Loucy (cell line): ENCODE results near the gene ETS1.

Experiments
- H2AFZ ChIP-seq: fragments of 200-600 bp; sonication (generic); 2 replicates; pipeline ENCODE4 v1.6.0; 2016; ENCODE audit warnings: antibody characterized with exemption, mild to moderate bottlenecking, low read length, moderate library complexity
- H3F3A ChIP-seq: fragments of 200-600 bp; 2 replicates; pipeline ENCODE4 v1.6.0; 2016; ENCODE audit warnings: antibody characterized with exemption, low read depth, mild to moderate bottlenecking
- H3K27me3 ChIP-seq: fragments of 200-600 bp; sonication (generic); 2 replicates; pipeline ENCODE4 v1.6.1; 2014; ENCODE audit warnings: low read length, mild to moderate bottlenecking; ENCODE audit not compliant: insufficient read depth, poor library complexity, severe bottlenecking
- H3K36me3 ChIP-seq: fragments of 200-600 bp; sonication (generic); 2 replicates; pipeline ENCODE4 v1.6.1; 2016; ENCODE audit warnings: low read length; ENCODE audit not compliant: insufficient read depth
- H3K4me1 ChIP-seq: fragments of 200-600 bp; sonication (generic); 2 replicates; pipeline ENCODE4 v1.5.1; 2014; ENCODE audit warnings: low read length, mild to moderate bottlenecking; ENCODE audit not compliant: insufficient read depth, poor library complexity, severe bottlenecking
- H3K4me2 ChIP-seq: fragments of 200-600 bp; sonication (generic); 2 replicates; pipeline ENCODE4 v1.6.0; 2014; ENCODE audit warnings: antibody characterized with exemption, low read length, low read depth, mild to moderate bottlenecking; ENCODE audit not compliant: poor library complexity, severe bottlenecking
- H3K4me3 ChIP-seq: fragments of 200-600 bp; sonication (generic); 2 replicates; pipeline ENCODE4 v1.5.1; 2014; ENCODE audit warnings: low read length, mild to moderate bottlenecking, mixed read lengths; ENCODE audit not compliant: poor library complexity, severe bottlenecking
- H3K79me2 ChIP-seq: fragments of 200-600 bp; sonication (generic); 2 replicates; pipeline ENCODE4 v1.6.1; 2014; ENCODE audit warnings: low read length; ENCODE audit not compliant: insufficient read depth
- H3K9ac ChIP-seq: fragments of 200-600 bp; sonication (generic); 2 replicates; pipeline ENCODE4 v1.6.0; 2014; ENCODE audit warnings: mild to moderate bottlenecking, low read depth, low read length, moderate library complexity; ENCODE audit not compliant: poor library complexity, severe bottlenecking
- H3K9me2 ChIP-seq: fragments of 200-600 bp; sonication (generic); replicated peaks from 2 replicates; pipeline ENCODE4 v1.6.1; 2016; ENCODE audit warnings: low read depth, low read length, mixed read lengths
- H3K9me3 ChIP-seq: fragments of 200-600 bp; sonication (generic); 2 replicates; pipeline ENCODE4 v1.6.1; 2014; ENCODE audit warnings: mild to moderate bottlenecking, antibody characterized with exemption, low read length, low read depth; ENCODE audit not compliant: insufficient read depth
- H4K20me1 ChIP-seq: fragments of 200-600 bp; sonication (generic); 2 replicates; pipeline ENCODE4 v1.6.0; 2014; ENCODE audit warnings: antibody characterized with exemption, low read length, mild to moderate bottlenecking; ENCODE audit not compliant: insufficient read depth, poor library complexity, severe bottlenecking
- CTCF ChIP-seq: fragments of 200-600 bp; sonication (generic); conservative IDR thresholded peaks from 2 replicates; pipeline ENCODE4 v1.5.1; 2014; ENCODE audit warnings: mild to moderate bottlenecking, antibody characterized with exemption, low read length
- EZH2phosphoT487 ChIP-seq: fragments of 200-600 bp; IDR thresholded peaks from 2 replicates; pipeline ENCODE4 v1.6.1; 2018; ENCODE audit warnings: antibody characterized with exemption, mild to moderate bottlenecking, moderate library complexity, borderline replicate concordance

Gene ETS1

GRCh38 chr11:128525411-128526243 lies 61.7 kb downstream of the ETS1 start:
- Histone ChIP-seq H3K9ac (peak overlapping the region; percentile 72), H3K36me3 (no peaks in the 10 kb centered on the region), H3K4me1 (peaks cover 71% of the 10 kb centered on the region), H3K4me3 (peak overlapping the region; percentile 56), H3K4me2 (peak overlapping the region; percentile 73), H3K27me3 (no peaks in the 10 kb centered on the region), H2AFZ (peak overlapping the region; percentile 52; the same call in 1 of the 2 replicates), H3K9me2 (no peaks in the 10 kb centered on the region), H3K9me3 (no peaks in the 10 kb centered on the region), H4K20me1 (peaks cover 12% of the 10 kb centered on the region), H3K79me2 (peaks cover 34% of the 10 kb centered on the region), H3F3A (peaks cover 4% of the 10 kb centered on the region; the same call in 1 of the 2 replicates)
- TF ChIP-seq EZH2phosphoT487, result no peak
- TF ChIP-seq CTCF, result no peak

GRCh38 chr11:128524172-128524571 lies 63.2 kb downstream of the ETS1 start:
- Histone ChIP-seq H3F3A (peaks cover 4% of the 10 kb centered on the region; the same call in 1 of the 2 replicates), H3K9me3 (no peaks in the 10 kb centered on the region), H3K27me3 (no peaks in the 10 kb centered on the region), H3K36me3 (no peaks in the 10 kb centered on the region), H3K79me2 (peaks cover 48% of the 10 kb centered on the region), H3K4me3 (no peak overlapping the region), H2AFZ (no peak overlapping the region), H4K20me1 (peaks cover 27% of the 10 kb centered on the region), H3K9ac (peak overlapping the region; percentile 99), H3K4me1 (peaks cover 83% of the 10 kb centered on the region), H3K9me2 (no peaks in the 10 kb centered on the region), H3K4me2 (peak overlapping the region; percentile 77)
- TF ChIP-seq EZH2phosphoT487 (no peak), CTCF (0 out of 2 replicates have a peak, but pooled peaks have one; percentile 10)

GRCh38 chr11:128523641-128524040 lies 63.7 kb downstream of the ETS1 start:
- Histone ChIP-seq H3K4me1 (peaks cover 83% of the 10 kb centered on the region), H4K20me1 (peaks cover 32% of the 10 kb centered on the region), H3K9me3 (no peaks in the 10 kb centered on the region), H3K4me2 (peak overlapping the region; percentile 77), H3K9ac (peak overlapping the region; percentile 99), H2AFZ (no peak overlapping the region), H3K79me2 (peaks cover 53% of the 10 kb centered on the region), H3K9me2 (no peaks in the 10 kb centered on the region), H3K36me3 (no peaks in the 10 kb centered on the region), H3K27me3 (no peaks in the 10 kb centered on the region), H3K4me3 (peak overlapping the region; percentile 91), H3F3A (peaks cover 4% of the 10 kb centered on the region; the same call in 1 of the 2 replicates)
- no peak for TF ChIP-seq EZH2phosphoT487
- TF ChIP-seq CTCF, result no peak
